Small intestine (tissue), 7 donors: ENCODE results near the gene MYH9. TPM values are rescaled to one million over a fixed set of nuclear protein-coding genes. Genes with fewer than 3 reads are reported as not detected.

ENCODE experiments used
- DNase-seq, 2 donors: peaks; one replicate each; pipeline versions ENCODE4 v3.0.0 to v3.0.0-alpha.2; 2013
- FAIRE-seq: peaks from 2 replicates; lab custom pipeline; 2012; peaks lifted over from hg19 to GRCh38; lab: Jason Lieb, UNC
- H3K27ac ChIP-seq, 3 donors: one replicate each; pipeline ENCODE4 v1.5.1; 2013; ENCODE audit warnings: low read length in 2 of 3, mild to moderate bottlenecking in 2 of 3, control low read depth in 1 of 3, inconsistent platforms in 1 of 3, low read depth in 1 of 3, moderate library complexity in 1 of 3
- H3K27me3 ChIP-seq, 3 donors: one replicate each; pipeline ENCODE4 v1.6.1; 2013; ENCODE audit warnings: low read length in 3 of 3, inconsistent platforms in 1 of 3; ENCODE audit not compliant: control insufficient read depth in 3 of 3, insufficient read depth in 3 of 3
- H3K36me3 ChIP-seq, 3 donors: one replicate each; pipeline ENCODE4 v1.6.1; 2013; ENCODE audit warnings: low read length in 3 of 3, inconsistent platforms in 1 of 3, low read depth in 1 of 3, mild to moderate bottlenecking in 1 of 3, moderate library complexity in 1 of 3; ENCODE audit not compliant: control insufficient read depth in 3 of 3, insufficient read depth in 2 of 3
- H3K4me1 ChIP-seq, 3 donors: one replicate each; pipeline ENCODE4 v1.6.1; 2013; ENCODE audit warnings: low read length in 2 of 3, inconsistent platforms in 1 of 3, low read depth in 1 of 3, mild to moderate bottlenecking in 1 of 3, moderate library complexity in 1 of 3; ENCODE audit not compliant: control insufficient read depth in 3 of 3, insufficient read depth in 2 of 3
- H3K4me3 ChIP-seq, 3 donors: one replicate each; pipeline ENCODE4 v1.5.1; 2013; ENCODE audit warnings: low read length in 3 of 3, control low read depth in 1 of 3, inconsistent platforms in 1 of 3, low read depth in 1 of 3, mild to moderate bottlenecking in 1 of 3, moderate library complexity in 1 of 3
- H3K9me3 ChIP-seq, 2 donors: one replicate each; pipeline ENCODE4 v1.6.1; 2013; ENCODE audit warnings: low read depth in 1 of 2, low read length in 1 of 2; ENCODE audit not compliant: control insufficient read depth in 2 of 2, insufficient read depth in 1 of 2
- WGBS, 3 donors: extraction: QIAGEN DNeasy Blood & Tissue Kit; methylation state at CpG; one replicate each; pipeline ENCODE4 v1.1.7; 2013; 5-methylcytosine and 5-hydroxymethylcytosine counted together
- polyA plus RNA-seq, 4 donors: library from polyadenylated mRNA; stranded (reverse) in 3 of 4; unstranded in 1 of 4; fragments of 200-250 nt in 3 of 4; fragments of 120-200 nt in 1 of 4; gene quantifications; one replicate each; pipeline versions ENCODE4 v1.2.1 to v1.2.3, GENCODE V29; 2013
- donor health status: healthy with polysubstance abuse.
- donor health status: control.
- donor health status: control.
- donor health status: Bipolar disorder and iron deficiency.
- donor health status: healthy.

MYH9 gene
- polyA plus RNA-seq, 4 donors = 95.4 to 188 (median 143) TPM

- 76 to 87% (median 85%) methylated on average over 5 of the region's 5 CpGs for WGBS, 3 donors
- Histone ChIP-seq H3K4me1 (peaks cover 0 to 3% (median 0%) of the 10 kb centered on the region in 3 donors), H3K27ac (peak overlapping the region in 1 of 3 donors; percentile 19)
Observed at GRCh38 chr22:36244522-36245391, 143.0 kb downstream of the MYH9 start.

GRCh38 chr22:36243986-36244385 is 143.8 kb downstream of the MYH9 start:
- Histone ChIP-seq H3K36me3 (no peaks in the 10 kb centered on the region), H3K9me3 (peaks cover 0 to 10% of the 10 kb centered on the region in 2 donors), H3K27me3 (no peaks in the 10 kb centered on the region), H3K4me1 (peaks cover 0 to 5% (median 0%) of the 10 kb centered on the region in 3 donors), H3K27ac (peak overlapping the region in 1 of 3 donors; percentile 19), H3K4me3 (no peak overlapping the region)
- no peak for FAIRE-seq
- DNase-seq = no peak
- WGBS, 3 donors = 79 to 90% (median 89%) methylated on average over 5 of the region's 5 CpGs

More at GRCh38 chr22:36244522-36245391, 143.0 kb downstream of the MYH9 start:
- no peaks in the 10 kb centered on the region for H3K27me3 ChIP-seq
- DNase-seq = no peak
- H3K9me3 ChIP-seq = peaks cover 0 to 14% of the 10 kb centered on the region in 2 donors
- no peaks in the 10 kb centered on the region for H3K36me3 ChIP-seq
- no peak for FAIRE-seq
- no peak overlapping the region for H3K4me3 ChIP-seq

- H3K4me3 ChIP-seq = peak within 1 kb of the TSS; percentile 46 to 81 (median 58)
- peak within 1 kb of the TSS; percentile 91 to 97 (median 96) for H3K27ac ChIP-seq
- peak; percentile 95 to 97 for DNase-seq
- H3K4me1 ChIP-seq = peaks cover 8 to 29% (median 17%) of the 10 kb centered on the region in 3 donors
- H3K27me3 ChIP-seq = no peaks in the 10 kb centered on the region
- no peak for FAIRE-seq
- H3K9me3 ChIP-seq = peaks cover 0 to 4% of the 10 kb centered on the region in 2 donors
- WGBS, 3 donors = 12 to 18% (median 17%) methylated on average over 13 of the region's 13 CpGs
- H3K36me3 ChIP-seq = peaks cover 0 to 11% (median 0%) of the 10 kb centered on the region in 3 donors
Observed at GRCh38 chr22:36239401-36240171, 148.2 kb downstream of the MYH9 start, which contains the start of gene APOL2. TSS of gene APOL2 (minus strand) at chr22:36239527. CDS start at chr22:36233162, 6,365 bp downstream.

- Histone ChIP-seq H3K9me3 (peaks cover 0 to 4% of the 10 kb centered on the region in 2 donors), H3K36me3 (peaks cover 0 to 11% (median 0%) of the 10 kb centered on the region in 3 donors), H3K4me1 (peaks cover 8 to 29% (median 18%) of the 10 kb centered on the region in 3 donors), H3K27me3 (no peaks in the 10 kb centered on the region), H3K4me3 (peak overlapping the region; percentile 46 to 81 (median 58)), H3K27ac (peak overlapping the region; percentile 91 to 97 (median 96))
- WGBS, 3 donors = 0% methylated on average over 4 of the region's 4 CpGs
- FAIRE-seq (no peak), DNase-seq (no peak)
Observed at GRCh38 chr22:36239150-36239400, 148.7 kb downstream of the MYH9 start.

GRCh38 chr22:36238373-36239149 is 149.2 kb downstream of the MYH9 start:
- FAIRE-seq (no peak), DNase-seq (peak; percentile 42 to 53)
- H3K4me3 ChIP-seq = peak overlapping the region; percentile 46 to 81 (median 58)
- H3K27me3 ChIP-seq = no peaks in the 10 kb centered on the region
- 0 to 2% (median 1%) methylated on average over 5 of the region's 5 CpGs for WGBS, 3 donors
- peaks cover 0 to 14% (median 0%) of the 10 kb centered on the region in 3 donors for H3K36me3 ChIP-seq
- H3K4me1 ChIP-seq = peaks cover 8 to 29% (median 18%) of the 10 kb centered on the region in 3 donors
- peak overlapping the region; percentile 91 to 97 (median 96) for H3K27ac ChIP-seq
- peaks cover 0 to 4% of the 10 kb centered on the region in 2 donors for H3K9me3 ChIP-seq

- Histone ChIP-seq H3K36me3 (peaks cover 0 to 20% (median 1%) of the 10 kb centered on the region in 3 donors), H3K9me3 (no peaks in the 10 kb centered on the region), H3K4me3 (peak overlapping the region; percentile 20 to 81 (median 58)), H3K27ac (peak overlapping the region; percentile 91 to 97 (median 96)), H3K27me3 (no peaks in the 10 kb centered on the region), H3K4me1 (peaks cover 8 to 29% (median 18%) of the 10 kb centered on the region in 3 donors)
- FAIRE-seq (no peak), DNase-seq (peak; percentile 44 to 72)
- 46 to 51% (median 51%) methylated on average over 12 of the region's 12 CpGs for WGBS, 3 donors
Observed at GRCh38 chr22:36237462-36238372, 150.1 kb downstream of the MYH9 start.
